Neural cell (in vitro differentiated cells): Measurements from ENCODE around the gene ZNF84. TPM values are rescaled to one million over a fixed set of nuclear protein-coding genes. Genes with fewer than 3 reads are reported as not detected.

Experiments
- H2AFZ ChIP-seq: fragments of 200-600, 300-800 bp; sonication (generic), shearing (Covaris generic); 2 replicates; pipeline ENCODE4 v1.6.0; 2014; ENCODE audit warnings: low read depth, mild to moderate bottlenecking, antibody characterized with exemption, low read length, moderate library complexity
- H3F3A ChIP-seq: fragments of 200-600 bp; shearing (Covaris generic); 2 replicates; pipeline ENCODE4 v1.6.1; 2016; ENCODE audit warnings: mild to moderate bottlenecking, moderate library complexity, mixed read lengths, antibody characterized with exemption, low read length; ENCODE audit not compliant: insufficient read depth, poor library complexity, severe bottlenecking
- H3K27ac ChIP-seq: fragments of 200-600, 300-800 bp; sonication (generic), shearing (Covaris generic); 2 replicates; pipeline ENCODE4 v1.5.1; 2014; ENCODE audit warnings: mild to moderate bottlenecking, low read length, moderate library complexity
- H3K27me3 ChIP-seq: fragments of 300-800, 200-600 bp; sonication (generic), shearing (Covaris generic); 2 replicates; pipeline ENCODE4 v1.6.0; 2014; ENCODE audit warnings: mild to moderate bottlenecking, low read depth, low read length, moderate library complexity; ENCODE audit not compliant: insufficient read depth
- H3K36me3 ChIP-seq: fragments of 300-800, 200-600 bp; sonication (generic), shearing (Covaris generic); 2 replicates; pipeline ENCODE4 v1.5.1; 2014; ENCODE audit warnings: mild to moderate bottlenecking, antibody characterized with exemption, low read length, moderate library complexity; ENCODE audit not compliant: insufficient read depth
- H3K4me2 ChIP-seq: fragments of 300-800, 200-600 bp; sonication (generic), shearing (Covaris generic); 2 replicates; pipeline ENCODE4 v1.6.0; 2014; ENCODE audit warnings: mild to moderate bottlenecking, low read length
- H3K4me3 ChIP-seq: fragments of 300-800, 200-600 bp; sonication (generic), shearing (Covaris generic); 2 replicates; pipeline ENCODE4 v1.5.1; 2014; ENCODE audit warnings: mild to moderate bottlenecking, low read length, moderate library complexity
- H3K79me2 ChIP-seq: fragments of 200-600 bp; shearing (Covaris generic); replicated peaks from 2 replicates; pipeline ENCODE4 v1.6.0; 2014; ENCODE audit warnings: mild to moderate bottlenecking, low read length, moderate library complexity; ENCODE audit not compliant: insufficient read depth
- H3K9ac ChIP-seq: fragments of 300-800, 200-600 bp; sonication (generic), shearing (Covaris generic); 2 replicates; pipeline ENCODE4 v1.6.1; 2016; ENCODE audit warnings: mild to moderate bottlenecking, low read length, mixed read lengths
- H3K9me2 ChIP-seq: fragments of 200-600 bp; shearing (Covaris generic); 2 replicates; pipeline ENCODE4 v1.6.1; 2016; ENCODE audit warnings: mild to moderate bottlenecking, low read length, mixed read lengths; ENCODE audit not compliant: insufficient read depth
- H3K9me3 ChIP-seq: fragments of 200-600, 300-800 bp; sonication (generic), shearing (Covaris generic); 2 replicates; pipeline ENCODE4 v1.6.1; 2016; ENCODE audit warnings: mild to moderate bottlenecking, mixed run types, low read length, moderate library complexity, mixed read lengths
- H4K20me1 ChIP-seq: fragments of 200-600 bp; shearing (Covaris generic); 2 replicates; pipeline ENCODE4 v1.6.1; 2016; ENCODE audit warnings: mild to moderate bottlenecking, mixed run types; ENCODE audit not compliant: insufficient read depth
- EP300 ChIP-seq: fragments of 450-650 bp; conservative IDR thresholded peaks from 2 replicates; pipeline ENCODE4 v1.6.1; 2014; ENCODE audit warnings: antibody characterized with exemption, mild to moderate bottlenecking, moderate library complexity; ENCODE audit not compliant: poor library complexity, severe bottlenecking
- EZH2 ChIP-seq: fragments of 200-600, 300-800 bp; shearing (Covaris generic), sonication (generic); IDR thresholded peaks from 2 replicates; pipeline ENCODE4 v1.6.1; 2014; ENCODE audit warnings: antibody characterized with exemption, low read length, borderline replicate concordance, mild to moderate bottlenecking; ENCODE audit not compliant: insufficient read depth, poor library complexity, severe bottlenecking
- MXI1 ChIP-seq: fragments of 450-650 bp; conservative IDR thresholded peaks from 2 replicates; pipeline ENCODE4 v1.6.1; 2014; ENCODE audit warnings: antibody characterized with exemption, mild to moderate bottlenecking; ENCODE audit not compliant: poor library complexity, severe bottlenecking
- RAD21 ChIP-seq: fragments of 450-650 bp; conservative IDR thresholded peaks from 2 replicates; pipeline ENCODE4 v1.6.1; 2014; ENCODE audit warnings: antibody characterized with exemption, mild to moderate bottlenecking, moderate library complexity
- SMC3 ChIP-seq: fragments of 450-650 bp; conservative IDR thresholded peaks from 2 replicates; pipeline ENCODE4 v1.6.1; 2014; ENCODE audit warnings: antibody characterized with exemption, mild to moderate bottlenecking, moderate library complexity; ENCODE audit not compliant: poor library complexity
- TAF1 ChIP-seq: IDR thresholded peaks from 2 replicates; pipeline ENCODE4 v1.6.1; 2012; ENCODE audit warnings: low read depth
- polyA plus RNA-seq: library from polyadenylated mRNA; depleted of rRNA; stranded (reverse); fragments of >200 nt; gene quantifications from 2 replicates; pipeline ENCODE4 v1.2.3, GENCODE V29; 2014
- TF ChIP-seq, protein P1 (sequence below): IDR thresholded peaks from 2 replicates; pipeline ENCODE4 v1.6.1; 2012; ENCODE audit warnings: borderline replicate concordance
- TF ChIP-seq, protein P2 (sequence below): fragments of 450-650 bp; IDR thresholded peaks from 2 replicates; pipeline ENCODE4 v1.5.1; 2014; ENCODE audit warnings: antibody characterized with exemption, mild to moderate bottlenecking, moderate library complexity; ENCODE audit not compliant: poor library complexity, severe bottlenecking

The ZNF84 gene
- polyA plus RNA-seq, 1 donor from 2014 or later, result 158 TPM

DNA sequence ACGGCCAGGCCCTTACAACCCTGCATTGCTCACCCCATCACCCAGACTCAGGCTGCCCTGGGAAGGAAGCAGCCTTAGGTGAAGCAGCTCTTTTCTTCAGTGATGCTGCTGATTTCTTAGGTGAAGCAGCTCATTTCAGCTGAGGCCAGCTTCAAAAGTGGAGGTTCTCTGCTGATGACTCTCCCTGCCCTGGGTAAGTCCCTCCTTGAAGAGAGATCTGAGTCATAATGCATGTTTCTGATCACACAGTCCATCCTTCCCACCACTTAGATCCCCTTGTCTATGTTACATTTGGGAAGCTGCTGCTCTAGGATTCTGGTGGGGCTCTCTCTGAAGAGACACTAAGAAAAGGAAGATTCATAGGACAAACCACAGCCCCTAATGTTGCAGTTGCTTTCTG is 26.2 kb downstream of the ZNF84 start:
- H3K36me3 ChIP-seq, result peaks cover 68% of the 10 kb centered on the region
- H3K27ac ChIP-seq, result no peak overlapping the region
- no peak overlapping the region for H3K9ac ChIP-seq
- peaks cover 88% of the 10 kb centered on the region for H3K9me3 ChIP-seq
- no peak overlapping the region for H3K4me3 ChIP-seq
- no peaks in the 10 kb centered on the region for H3K9me2 ChIP-seq
- H2AFZ ChIP-seq, result no peak overlapping the region
- no peaks in the 10 kb centered on the region for H3K27me3 ChIP-seq
- H3K79me2 ChIP-seq, result no peaks in the 10 kb centered on the region
- TF ChIP-seq TAF1 (no peak), EP300 (no peak), EZH2 (no peak), MXI1 (no peak), RAD21 (no peak)
- TF ChIP-seq, protein P1, sequence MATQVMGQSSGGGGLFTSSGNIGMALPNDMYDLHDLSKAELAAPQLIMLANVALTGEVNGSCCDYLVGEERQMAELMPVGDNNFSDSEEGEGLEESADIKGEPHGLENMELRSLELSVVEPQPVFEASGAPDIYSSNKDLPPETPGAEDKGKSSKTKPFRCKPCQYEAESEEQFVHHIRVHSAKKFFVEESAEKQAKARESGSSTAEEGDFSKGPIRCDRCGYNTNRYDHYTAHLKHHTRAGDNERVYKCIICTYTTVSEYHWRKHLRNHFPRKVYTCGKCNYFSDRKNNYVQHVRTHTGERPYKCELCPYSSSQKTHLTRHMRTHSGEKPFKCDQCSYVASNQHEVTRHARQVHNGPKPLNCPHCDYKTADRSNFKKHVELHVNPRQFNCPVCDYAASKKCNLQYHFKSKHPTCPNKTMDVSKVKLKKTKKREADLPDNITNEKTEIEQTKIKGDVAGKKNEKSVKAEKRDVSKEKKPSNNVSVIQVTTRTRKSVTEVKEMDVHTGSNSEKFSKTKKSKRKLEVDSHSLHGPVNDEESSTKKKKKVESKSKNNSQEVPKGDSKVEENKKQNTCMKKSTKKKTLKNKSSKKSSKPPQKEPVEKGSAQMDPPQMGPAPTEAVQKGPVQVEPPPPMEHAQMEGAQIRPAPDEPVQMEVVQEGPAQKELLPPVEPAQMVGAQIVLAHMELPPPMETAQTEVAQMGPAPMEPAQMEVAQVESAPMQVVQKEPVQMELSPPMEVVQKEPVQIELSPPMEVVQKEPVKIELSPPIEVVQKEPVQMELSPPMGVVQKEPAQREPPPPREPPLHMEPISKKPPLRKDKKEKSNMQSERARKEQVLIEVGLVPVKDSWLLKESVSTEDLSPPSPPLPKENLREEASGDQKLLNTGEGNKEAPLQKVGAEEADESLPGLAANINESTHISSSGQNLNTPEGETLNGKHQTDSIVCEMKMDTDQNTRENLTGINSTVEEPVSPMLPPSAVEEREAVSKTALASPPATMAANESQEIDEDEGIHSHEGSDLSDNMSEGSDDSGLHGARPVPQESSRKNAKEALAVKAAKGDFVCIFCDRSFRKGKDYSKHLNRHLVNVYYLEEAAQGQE, result no peak
- TF ChIP-seq, protein P2, sequence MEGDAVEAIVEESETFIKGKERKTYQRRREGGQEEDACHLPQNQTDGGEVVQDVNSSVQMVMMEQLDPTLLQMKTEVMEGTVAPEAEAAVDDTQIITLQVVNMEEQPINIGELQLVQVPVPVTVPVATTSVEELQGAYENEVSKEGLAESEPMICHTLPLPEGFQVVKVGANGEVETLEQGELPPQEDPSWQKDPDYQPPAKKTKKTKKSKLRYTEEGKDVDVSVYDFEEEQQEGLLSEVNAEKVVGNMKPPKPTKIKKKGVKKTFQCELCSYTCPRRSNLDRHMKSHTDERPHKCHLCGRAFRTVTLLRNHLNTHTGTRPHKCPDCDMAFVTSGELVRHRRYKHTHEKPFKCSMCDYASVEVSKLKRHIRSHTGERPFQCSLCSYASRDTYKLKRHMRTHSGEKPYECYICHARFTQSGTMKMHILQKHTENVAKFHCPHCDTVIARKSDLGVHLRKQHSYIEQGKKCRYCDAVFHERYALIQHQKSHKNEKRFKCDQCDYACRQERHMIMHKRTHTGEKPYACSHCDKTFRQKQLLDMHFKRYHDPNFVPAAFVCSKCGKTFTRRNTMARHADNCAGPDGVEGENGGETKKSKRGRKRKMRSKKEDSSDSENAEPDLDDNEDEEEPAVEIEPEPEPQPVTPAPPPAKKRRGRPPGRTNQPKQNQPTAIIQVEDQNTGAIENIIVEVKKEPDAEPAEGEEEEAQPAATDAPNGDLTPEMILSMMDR, result no peak
- no peak overlapping the region for H3K4me2 ChIP-seq
- H4K20me1 ChIP-seq, result no peaks in the 10 kb centered on the region
- H3F3A ChIP-seq, result peaks cover 9% of the 10 kb centered on the region

DNA sequence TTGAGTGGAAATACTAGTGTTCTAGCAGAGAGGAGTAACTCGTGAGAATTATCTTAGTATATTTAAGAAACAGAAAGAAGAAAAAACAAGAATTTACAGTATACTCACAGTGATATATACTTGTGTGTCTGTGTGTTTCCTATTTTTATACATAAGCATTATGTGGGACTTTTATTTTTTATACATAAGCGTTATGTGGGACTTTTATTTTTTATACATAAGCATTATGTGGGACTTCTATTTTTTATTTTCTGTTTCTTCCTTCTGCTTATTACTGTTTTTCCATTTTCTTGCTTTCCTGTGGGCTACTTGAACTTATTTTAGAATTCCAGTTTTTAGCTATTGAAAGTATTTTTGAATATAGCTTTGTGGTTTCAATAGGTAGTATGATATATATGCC is 36.5 kb downstream of the ZNF84 start:
- Histone ChIP-seq H3K4me2 (no peak overlapping the region), H3K27ac (no peak overlapping the region), H3K9me2 (no peaks in the 10 kb centered on the region), H4K20me1 (no peaks in the 10 kb centered on the region), H3K36me3 (no peaks in the 10 kb centered on the region), H3K4me3 (no peak overlapping the region), H3F3A (no peaks in the 10 kb centered on the region), H2AFZ (no peak overlapping the region), H3K9me3 (peaks cover 20% of the 10 kb centered on the region), H3K9ac (no peak overlapping the region), H3K27me3 (no peaks in the 10 kb centered on the region), H3K79me2 (no peaks in the 10 kb centered on the region)
- TF ChIP-seq, protein P2, result no peak
- no peak for TF ChIP-seq TAF1
- no peak for TF ChIP-seq RAD21
- no peak for TF ChIP-seq MXI1
- TF ChIP-seq, protein P1, result no peak
- no peak for TF ChIP-seq EZH2
- no peak for TF ChIP-seq SMC3
- no peak for TF ChIP-seq EP300
